IMR-90 (cell line): ENCODE results near the gene PANK4. TPM values are rescaled to one million over a fixed set of nuclear protein-coding genes. Genes with fewer than 3 reads are reported as not detected.

Experiments
- ATAC-seq: fragments of 200-7000 bp; cut with Tn5 transposase; 2 replicates; pipeline ENCODE4 v1.9.1; 2020; ENCODE audit warnings: low read depth, mild to moderate bottlenecking, moderate library complexity
- BruUV-seq: library from RNA; stranded (reverse); fragments of 400-500 nt; replicated peaks from 2 replicates; lab custom pipeline; 2021; lab: Mats Ljungman, UMichigan
- CTCF ChIA-PET: fragments of 300-600 bp; formaldehyde crosslinking; extraction: SDS; loops from one replicate; lab custom pipeline; 2021; ENCODE audit warnings: antibody characterized with exemption; lab: Yijun Ruan, JAX
- POLR2A ChIA-PET: fragments of 300-600 bp; sonication (Branson Sonifier 250); formaldehyde crosslinking; loops from one replicate; lab custom pipeline; 2022; ENCODE audit warnings: antibody characterized with exemption; ENCODE audit not compliant: unreplicated experiment; lab: Charles Lee
- DNase-seq: peaks from one replicate; pipeline ENCODE4 v3.0.0; 2013
- H2AFZ ChIP-seq: replicated peaks from 2 replicates; pipeline ENCODE3; 2013; ENCODE audit warnings: low read length, mild to moderate bottlenecking; ENCODE audit not compliant: poor library complexity
- H2AK5ac ChIP-seq: 2 replicates; pipeline ENCODE4 v1.6.1; 2013; ENCODE audit warnings: low read depth, low read length, inconsistent platforms
- H2AK9ac ChIP-seq: replicated peaks from 2 replicates; pipeline ENCODE3; 2013; ENCODE audit warnings: mild to moderate bottlenecking, low read depth, low read length, moderate library complexity; ENCODE audit not compliant: poor library complexity
- H2BK120ac ChIP-seq: 2 replicates; pipeline ENCODE4 v1.6.1; 2013; ENCODE audit warnings: low read depth, low read length, inconsistent platforms
- H2BK15ac ChIP-seq: 3 replicates; pipeline ENCODE4 v1.6.1; 2013; ENCODE audit warnings: low read depth, low read length, inconsistent platforms
- H2BK20ac ChIP-seq: 2 replicates; pipeline ENCODE4 v1.6.1; 2013; ENCODE audit warnings: low read depth, mild to moderate bottlenecking, inconsistent platforms, low read length, moderate library complexity
- H2BK5ac ChIP-seq: 2 replicates; pipeline ENCODE4 v1.6.1; 2013; ENCODE audit warnings: mild to moderate bottlenecking, low read depth, low read length, inconsistent platforms; ENCODE audit not compliant: poor library complexity, severe bottlenecking
- H3K14ac ChIP-seq: replicated peaks from 2 replicates; pipeline ENCODE4 v1.6.1; 2013; ENCODE audit warnings: low read depth, low read length, inconsistent platforms
- H3K18ac ChIP-seq: 2 replicates; pipeline ENCODE4 v1.6.1; 2013; ENCODE audit warnings: low read depth, low read length, control low read depth
- H3K23ac ChIP-seq: 2 replicates; pipeline ENCODE4 v1.6.1; 2013; ENCODE audit warnings: low read depth, low read length, inconsistent platforms
- H3K27ac ChIP-seq: 2 replicates; pipeline ENCODE4 v1.5.1; 2013; ENCODE audit warnings: mild to moderate bottlenecking, control low read depth, low read length; ENCODE audit not compliant: insufficient read depth
- H3K27me3 ChIP-seq: 2 replicates; pipeline ENCODE4 v1.6.1; 2013; ENCODE audit warnings: low read length; ENCODE audit not compliant: control insufficient read depth, insufficient read depth
- H3K36me3 ChIP-seq: 2 replicates; pipeline ENCODE4 v1.6.1; 2013; ENCODE audit warnings: low read length, mixed read lengths; ENCODE audit not compliant: control insufficient read depth, insufficient read depth
- H3K4ac ChIP-seq: 2 replicates; pipeline ENCODE4 v1.6.1; 2013; ENCODE audit warnings: low read depth, low read length, inconsistent platforms
- H3K4me1 ChIP-seq: 2 replicates; pipeline ENCODE4 v1.6.1; 2013; ENCODE audit warnings: low read length, mixed read lengths; ENCODE audit not compliant: control insufficient read depth, insufficient read depth
- H3K4me2 ChIP-seq: 2 replicates; pipeline ENCODE4 v1.6.1; 2013; ENCODE audit warnings: low read depth, mild to moderate bottlenecking, control low read depth, low read length, moderate library complexity
- H3K4me3 ChIP-seq: 2 replicates; pipeline ENCODE4 v1.5.1; 2013; ENCODE audit warnings: low read depth, mild to moderate bottlenecking, control low read depth, low read length, moderate library complexity; ENCODE audit not compliant: insufficient read depth
- H3K56ac ChIP-seq: 2 replicates; pipeline ENCODE4 v1.6.1; 2013; ENCODE audit warnings: low read length, inconsistent platforms; ENCODE audit not compliant: insufficient read depth; ENCODE audit errors: extremely low read depth
- H3K79me1 ChIP-seq, 2 experiments: 2 replicates each; pipeline ENCODE4 v1.6.1; 2013; ENCODE audit warnings: low read length in 2 of 2, inconsistent platforms in 1 of 2, low read depth in 1 of 2
- H3K9ac ChIP-seq: 2 replicates; pipeline ENCODE4 v1.6.1; 2013; ENCODE audit warnings: low read depth, low read length, control low read depth
- H3K9me1 ChIP-seq: 2 replicates; pipeline ENCODE4 v1.6.1; 2013; ENCODE audit warnings: low read length, inconsistent platforms; ENCODE audit not compliant: insufficient read depth
- H3K9me3 ChIP-seq: 2 replicates; pipeline ENCODE4 v1.6.1; 2013; ENCODE audit warnings: low read length; ENCODE audit not compliant: control insufficient read depth, insufficient read depth
- H4K20me1 ChIP-seq: 2 replicates; pipeline ENCODE4 v1.6.1; 2013; ENCODE audit warnings: low read length, inconsistent platforms; ENCODE audit not compliant: insufficient read depth
- H4K5ac ChIP-seq: 2 replicates; pipeline ENCODE4 v1.6.1; 2013; ENCODE audit warnings: mild to moderate bottlenecking, low read depth, low read length, control low read depth
- H4K8ac ChIP-seq, 2 experiments: 2 replicates each; pipeline ENCODE4 v1.6.1; 2013; ENCODE audit warnings: low read depth in 2 of 2, low read length in 2 of 2, control low read depth in 1 of 2, inconsistent platforms in 1 of 2
- H4K91ac ChIP-seq: 2 replicates; pipeline ENCODE4 v1.6.1; 2013; ENCODE audit warnings: low read depth, low read length, inconsistent platforms; ENCODE audit not compliant: insufficient read depth
- BHLHE40 ChIP-seq: fragments of 150-350 bp; IDR thresholded peaks from 2 replicates; pipeline ENCODE4 v1.6.1; 2016; ENCODE audit warnings: mild to moderate bottlenecking, low read depth, low read length
- CEBPB ChIP-seq: IDR thresholded peaks from 2 replicates; pipeline ENCODE4 v1.6.1; 2012; ENCODE audit warnings: low read depth, low read length, improper control_type of control experiment
- CHD1 ChIP-seq: IDR thresholded peaks from 2 replicates; pipeline ENCODE4 v1.6.1; 2012; ENCODE audit warnings: low read depth, low read length, improper control_type of control experiment
- FOS ChIP-seq: fragments of 150-350 bp; IDR thresholded peaks from 2 replicates; pipeline ENCODE4 v1.6.1; 2016; ENCODE audit warnings: low read depth, low read length
- MAFK ChIP-seq: IDR thresholded peaks from 2 replicates; pipeline ENCODE4 v1.6.1; 2012; ENCODE audit warnings: low read depth, low read length, improper control_type of control experiment
- MXI1 ChIP-seq: IDR thresholded peaks from 2 replicates; pipeline ENCODE4 v1.6.1; 2012; ENCODE audit warnings: low read depth, mild to moderate bottlenecking, low read length, moderate library complexity, borderline replicate concordance
- NFE2L2 ChIP-seq: fragments of 150-350 bp; IDR thresholded peaks from 2 replicates; pipeline ENCODE4 v1.6.1; 2016; ENCODE audit warnings: low read depth, mild to moderate bottlenecking, low read length
- POLR2A ChIP-seq: IDR thresholded peaks from 2 replicates; pipeline ENCODE4 v1.6.1; 2012; ENCODE audit warnings: mild to moderate bottlenecking, low read depth, low read length
- RCOR1 ChIP-seq: IDR thresholded peaks from 2 replicates; pipeline ENCODE4 v1.6.1; 2012; ENCODE audit warnings: mild to moderate bottlenecking, low read length, improper control_type of control experiment; ENCODE audit not compliant: insufficient replicate concordance
- SMC3 ChIP-seq: fragments of 150-350 bp; IDR thresholded peaks from 2 replicates; pipeline ENCODE4 v1.6.1; 2016; ENCODE audit warnings: low read depth, mild to moderate bottlenecking, antibody characterized with exemption, low read length, moderate library complexity
- WGBS, 2 experiments: methylation state at CpG; one replicate each; pipeline versions ENCODE4 v1.1.5 to v1.1.7; 2013; ENCODE audit warnings: missing lambda C conversion rate in 2 of 2; ENCODE audit not compliant: insufficient read length in 1 of 2; ENCODE audit errors: extremely low coverage in 2 of 2; 5-methylcytosine and 5-hydroxymethylcytosine counted together
- dilution Hi-C: fragments of 300-500 bp; cut with HindIII; formaldehyde crosslinking; loops from one replicate; pipeline ENCODE4 v1.14.3; 2018; ENCODE audit warnings: low sequenced_read_pairs; ENCODE audit not compliant: unreplicated experiment
- in situ Hi-C: fragments of 300-500 bp; cut with MboI; formaldehyde crosslinking; loops from 3 replicates; pipeline ENCODE4 v1.14.3; 2019; ENCODE audit warnings: low sequenced_read_pairs, inconsistent platforms, mixed read lengths
- intact Hi-C: fragments of 100-400 bp; cut with micrococcal nuclease; formaldehyde crosslinking; loops from 2 replicates; pipeline ENCODE4 v1.10.0; 2022
- polyA plus RNA-seq, 3 experiments: library from polyadenylated mRNA; depleted of rRNA; stranded (reverse); fragments of >200 nt; gene quantifications; 2 replicates each; pipeline ENCODE4 v1.2.3, GENCODE V29; 2012; ENCODE audit warnings: low replicate concordance in 1 of 3
- total RNA-seq: library from RNA; depleted of rRNA; stranded (reverse); fragments of >200 nt; gene quantifications from 2 replicates; pipeline ENCODE4 v1.2.3, GENCODE V29; 2012

PANK4 gene
- total and polyA plus RNA-seq, 2 of the 4 experiments (the other 2 are of a cell fraction) = 14.0 to 18.5 TPM

GRCh38 chr1:2493218-2493617 lies 33.2 kb downstream of the PANK4 start:
- no peaks in the 10 kb centered on the region for H3K9me1 ChIP-seq
- no peaks in the 10 kb centered on the region for H3K36me3 ChIP-seq
- H3K4ac ChIP-seq = no peak overlapping the region
- H2AK9ac ChIP-seq = no peak overlapping the region
- no peak overlapping the region for H2BK120ac ChIP-seq
- no peaks in the 10 kb centered on the region for H3K4me1 ChIP-seq
- H3K23ac ChIP-seq = no peak overlapping the region
- 42% methylated on average over 14 of the region's 19 CpGs; no CpG with 5 or more reads in 1 of the 2 experiments for WGBS, 2 experiments
- ATAC-seq = no peak
- H3K79me1 ChIP-seq = no peaks in the 10 kb centered on the region
- H2AK5ac ChIP-seq = no peak overlapping the region
- no peak overlapping the region for H4K8ac ChIP-seq
- no peaks in the 10 kb centered on the region; the same call in 1 of the 2 replicates for H4K20me1 ChIP-seq
- no peak overlapping the region for H2BK5ac ChIP-seq
- no peak overlapping the region for H3K56ac ChIP-seq
- TF ChIP-seq POLR2A = no peak
- no peak for TF ChIP-seq FOS
- no peak for TF ChIP-seq MXI1
- no peak for TF ChIP-seq RCOR1
- no peak for TF ChIP-seq CHD1
- no peak for TF ChIP-seq NFE2L2
- TF ChIP-seq CEBPB = no peak
- TF ChIP-seq SMC3 = no peak
- no peak for TF ChIP-seq MAFK
- TF ChIP-seq BHLHE40 = no peak
- peaks cover 15% of the 10 kb centered on the region; the same call in 1 of the 2 replicates for H3K27me3 ChIP-seq
- no peak overlapping the region for H4K91ac ChIP-seq
- H3K4me3 ChIP-seq = no peak overlapping the region
- H3K18ac ChIP-seq = no peak overlapping the region
- no peak overlapping the region for H2AFZ ChIP-seq
- H3K9ac ChIP-seq = no peak overlapping the region
- dilution Hi-C loops (no loop called here), in situ Hi-C loops (no loop called here), intact Hi-C loops (no loop called here)
- no peak overlapping the region for H4K5ac ChIP-seq
- no peak overlapping the region for H2BK20ac ChIP-seq
- H2BK15ac ChIP-seq = no peak overlapping the region
- DNase-seq = no peak
- H3K14ac ChIP-seq = no peak overlapping the region
- ChIA-PET POLR2A (no interaction called here), CTCF (no interaction called here)
- H3K9me3 ChIP-seq = peaks cover 10% of the 10 kb centered on the region
- no peak overlapping the region for H3K4me2 ChIP-seq
- no TSS peak for BruUV-seq
- H3K27ac ChIP-seq = no peak overlapping the region
